UCSD-AML1 (cell line): ENCODE measurements around the gene AKNA.

Experiments
- DNase-seq: peaks from one replicate; lab custom pipeline; 2025; ENCODE audit not compliant: unreplicated experiment; lab: John Stamatoyannopoulos, UW

The AKNA gene

DNA sequence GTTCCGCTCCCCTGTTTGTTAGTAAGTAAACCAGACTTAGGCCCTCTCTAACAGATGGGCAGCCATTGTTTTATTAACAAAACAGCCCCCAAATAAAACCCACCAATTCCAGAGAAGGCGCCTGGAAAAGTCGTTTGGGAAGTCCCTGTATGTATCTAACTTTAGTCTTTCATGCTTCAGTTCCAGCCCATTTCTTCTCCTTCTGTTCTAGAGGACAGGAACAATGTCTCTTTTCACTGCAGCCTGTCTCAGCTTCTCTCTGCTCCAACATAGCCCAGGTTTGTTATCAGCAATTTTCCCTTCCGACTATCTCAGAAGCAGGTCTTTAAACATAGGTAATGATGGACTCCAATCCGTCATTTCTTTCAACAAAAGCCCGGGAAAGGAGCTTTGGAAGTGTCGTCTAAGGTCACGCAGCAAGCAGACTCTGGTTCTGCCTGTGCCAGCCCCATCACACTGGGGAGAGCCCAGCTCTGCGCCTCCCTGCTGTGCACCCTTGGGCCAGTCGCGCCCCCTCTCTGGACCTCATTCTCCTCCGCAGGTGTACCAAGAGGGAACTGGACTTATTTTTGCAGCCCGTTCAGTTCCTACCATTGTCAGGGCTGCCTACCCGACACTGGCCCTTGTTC lies 9.6 kb upstream of the AKNA start:
- no peak for DNase-seq

GRCh38 chr9:114396558-114397218 lies 8.9 kb upstream of the AKNA start:
- no peak for DNase-seq

DNA sequence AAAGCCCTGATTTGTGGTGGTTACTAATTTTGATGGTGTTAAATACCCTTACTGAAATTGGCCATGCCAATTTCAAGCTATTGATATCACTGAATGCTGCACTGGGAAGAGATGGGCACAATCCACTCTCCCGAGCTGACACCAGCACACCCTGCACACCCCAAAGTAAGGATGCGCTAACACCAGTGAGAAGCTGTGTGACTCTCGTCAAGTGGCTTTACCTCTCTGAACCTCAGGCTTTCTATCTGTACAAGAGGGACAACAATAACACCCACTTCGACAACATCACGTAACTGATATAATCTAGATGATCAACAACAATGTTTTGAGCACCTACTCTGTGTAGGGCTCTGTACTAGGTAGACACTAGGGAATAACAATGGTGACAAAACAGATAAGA lies 8.0 kb upstream of the AKNA start:
- DNase-seq, result no peak

DNA sequence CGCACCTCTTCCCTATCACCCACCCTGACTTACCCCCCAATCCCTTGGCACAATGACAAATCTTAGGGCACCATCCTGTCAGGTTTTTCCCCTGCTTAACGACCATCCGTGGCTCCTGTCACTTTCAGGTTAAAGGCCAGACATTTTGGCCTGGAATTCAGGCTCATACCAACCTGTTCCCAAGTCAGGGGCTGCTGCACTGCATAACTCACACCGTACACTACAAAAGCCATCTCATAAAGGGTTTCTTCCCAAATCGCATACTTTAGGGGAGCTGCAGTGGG lies 7.5 kb upstream of the AKNA start:
- DNase-seq, result no peak

DNA sequence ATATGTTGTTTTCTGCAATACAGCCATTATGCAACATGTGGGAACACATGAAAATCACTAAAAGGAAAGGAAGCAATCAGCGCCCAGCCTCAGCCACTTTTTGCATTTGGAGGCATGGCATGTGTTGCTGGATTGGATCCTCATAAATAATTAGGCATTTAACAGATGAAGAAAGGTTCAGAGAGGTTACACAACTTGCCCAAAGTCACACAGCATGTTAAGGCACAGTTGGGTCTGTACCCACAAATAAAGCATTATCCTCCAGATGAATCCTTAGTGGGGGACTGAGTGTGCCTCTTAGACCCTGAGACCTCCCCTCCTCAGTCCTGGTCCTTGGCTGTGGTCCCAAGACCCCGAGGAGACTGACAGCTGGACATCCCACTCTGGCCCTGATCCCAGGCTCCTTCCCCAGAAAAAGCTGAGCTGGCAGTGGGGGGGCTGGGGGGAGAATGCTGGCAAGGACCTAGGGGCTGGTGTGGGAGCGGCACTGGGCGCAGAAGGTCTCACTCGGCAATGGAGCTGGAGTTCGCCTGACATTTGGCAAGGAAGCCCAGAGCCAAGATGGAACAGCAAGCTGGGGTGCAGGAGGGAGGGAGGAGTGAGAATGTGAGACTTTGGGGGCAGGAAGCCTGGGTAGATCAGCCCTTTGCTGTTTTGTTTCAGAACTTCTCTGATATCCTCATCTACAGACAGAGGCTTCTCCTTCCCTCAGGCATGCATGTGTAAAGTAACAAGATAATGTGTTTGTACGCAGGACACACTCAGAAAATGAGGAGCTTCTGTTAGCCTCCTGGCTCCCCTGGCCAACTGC lies 6.9 kb upstream of the AKNA start:
- no peak for DNase-seq

DNA sequence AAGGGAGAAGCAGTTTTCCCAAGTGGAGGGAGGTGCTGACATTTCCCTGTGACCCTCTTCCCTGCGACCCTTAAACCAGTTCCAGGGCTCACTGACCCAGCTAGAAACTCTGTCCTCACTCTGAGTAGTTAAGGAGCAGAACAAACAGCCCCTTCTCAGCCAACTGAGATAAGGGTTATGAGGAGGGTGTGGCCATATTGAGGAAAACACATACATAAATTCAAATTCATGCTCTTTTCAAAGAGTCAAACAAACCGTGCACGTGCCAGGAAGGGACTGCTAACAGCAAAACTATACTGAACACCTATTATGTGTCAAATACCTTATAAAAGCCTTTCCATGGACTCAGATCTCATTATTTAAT lies 4.9 kb upstream of the AKNA start:
- no peak for DNase-seq

DNA sequence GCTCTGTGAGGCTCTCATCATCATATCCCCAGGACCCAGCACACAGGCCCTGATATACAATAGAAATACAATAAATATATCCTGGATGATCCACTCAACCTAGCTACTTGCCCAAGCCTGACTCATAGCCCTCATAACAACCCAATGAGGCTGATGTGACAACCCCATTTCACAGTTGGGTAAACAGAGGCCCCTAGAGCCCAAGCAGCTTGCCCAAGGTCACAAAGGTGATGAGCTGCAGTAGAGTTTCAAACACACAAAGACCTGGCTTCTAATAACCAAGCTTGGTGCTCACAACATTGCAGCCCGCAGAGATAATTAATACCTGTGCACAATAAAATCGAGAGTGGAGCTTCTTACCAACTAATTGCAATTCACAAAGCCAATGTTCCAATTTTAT lies 3.2 kb upstream of the AKNA start:
- DNase-seq, result no peak

DNA sequence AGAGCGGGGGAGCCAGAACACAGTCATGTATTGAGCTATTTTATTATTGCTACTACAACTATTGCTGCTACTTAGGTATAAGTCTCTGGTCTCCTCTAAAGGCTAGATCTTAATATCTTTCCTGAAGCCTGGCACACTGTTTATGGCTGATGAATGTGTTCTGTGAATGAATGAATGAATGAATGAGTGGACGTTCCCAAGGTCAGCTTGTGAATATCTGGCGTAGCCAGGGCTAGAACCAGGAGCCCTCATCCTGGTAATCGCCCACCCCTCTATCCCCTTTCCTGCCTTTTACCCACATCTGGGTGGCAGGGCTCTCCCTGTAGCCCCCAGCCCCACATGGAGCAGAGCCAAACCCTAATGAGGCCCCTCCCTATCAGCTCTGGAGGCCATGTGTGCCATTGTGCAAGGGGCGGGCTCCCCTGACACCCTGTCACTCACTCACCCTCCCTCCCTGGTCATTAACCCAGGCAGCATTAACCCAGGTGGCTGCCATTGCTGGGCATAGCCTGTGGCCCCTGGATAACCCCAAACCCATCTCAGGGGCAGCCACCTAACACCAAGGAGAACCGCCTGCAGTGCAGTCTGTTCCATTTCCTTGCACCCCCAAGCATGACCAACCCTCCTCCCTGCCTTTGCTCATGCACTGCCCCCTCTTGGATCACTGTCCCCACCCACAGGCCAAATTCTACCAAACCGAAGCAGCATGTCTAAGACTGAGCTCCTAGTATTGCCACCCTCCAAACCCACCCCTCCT lies 2.0 kb upstream of the AKNA start:
- no peak for DNase-seq

GRCh38 chr9:114388764-114389375 lies 1.1 kb upstream of the AKNA start:
- DNase-seq, result no peak

DNA sequence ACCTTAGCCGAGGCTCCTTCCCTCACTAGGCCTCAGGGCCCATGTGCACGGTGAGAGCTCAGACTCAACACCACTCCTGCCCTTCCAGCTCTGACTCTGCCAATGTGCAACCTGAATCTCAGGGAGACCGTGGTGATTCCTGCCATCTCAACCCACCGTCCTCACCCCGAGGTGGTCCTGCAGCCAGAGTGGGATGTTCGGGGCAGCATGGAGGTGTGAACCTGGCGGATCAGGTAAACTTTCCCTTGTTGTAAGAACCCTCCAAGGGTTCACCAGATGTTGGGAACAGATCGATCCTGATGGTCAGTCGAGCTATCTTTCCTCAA lies 538 bp upstream of the AKNA start:
- no peak for DNase-seq

DNA sequence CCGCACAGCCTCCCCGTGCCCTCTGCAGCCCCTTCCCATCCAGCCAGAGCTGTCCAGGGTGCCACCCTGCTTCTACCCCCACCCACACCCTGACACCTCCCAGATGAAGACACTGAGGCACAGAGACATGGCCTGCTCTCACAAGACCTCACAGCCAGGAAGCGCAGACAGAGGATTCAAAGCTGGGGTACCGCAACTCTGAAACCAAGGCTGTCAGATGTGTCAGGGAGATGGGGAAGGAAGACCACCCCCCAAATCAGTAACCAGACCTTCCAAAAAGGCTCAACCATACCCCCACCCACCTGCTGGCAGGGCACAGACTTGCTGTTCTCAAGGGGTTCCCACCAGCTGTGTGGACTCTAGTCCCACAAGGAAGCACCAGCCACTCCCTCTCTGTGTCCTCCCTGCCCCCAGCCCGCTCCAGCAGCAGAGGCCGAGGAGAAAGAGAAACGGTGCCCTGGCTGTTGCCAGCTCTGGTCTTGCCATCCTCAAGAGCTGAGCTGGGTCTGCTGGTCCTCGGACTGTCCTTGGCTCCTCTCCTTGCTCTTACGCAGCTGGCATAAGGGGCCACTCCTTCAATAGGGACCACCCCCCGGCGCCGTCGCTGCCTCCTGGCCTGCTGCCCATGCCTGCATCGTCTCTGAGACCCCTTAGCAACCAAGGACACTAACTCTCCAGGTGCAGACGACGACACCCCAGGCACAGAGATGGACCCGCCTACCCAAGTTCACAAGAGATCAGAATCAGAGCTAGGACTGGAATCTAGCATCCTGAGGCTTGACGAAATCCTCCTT lies 699 bp downstream of the AKNA start:
- DNase-seq, result peak; percentile 42

DNA sequence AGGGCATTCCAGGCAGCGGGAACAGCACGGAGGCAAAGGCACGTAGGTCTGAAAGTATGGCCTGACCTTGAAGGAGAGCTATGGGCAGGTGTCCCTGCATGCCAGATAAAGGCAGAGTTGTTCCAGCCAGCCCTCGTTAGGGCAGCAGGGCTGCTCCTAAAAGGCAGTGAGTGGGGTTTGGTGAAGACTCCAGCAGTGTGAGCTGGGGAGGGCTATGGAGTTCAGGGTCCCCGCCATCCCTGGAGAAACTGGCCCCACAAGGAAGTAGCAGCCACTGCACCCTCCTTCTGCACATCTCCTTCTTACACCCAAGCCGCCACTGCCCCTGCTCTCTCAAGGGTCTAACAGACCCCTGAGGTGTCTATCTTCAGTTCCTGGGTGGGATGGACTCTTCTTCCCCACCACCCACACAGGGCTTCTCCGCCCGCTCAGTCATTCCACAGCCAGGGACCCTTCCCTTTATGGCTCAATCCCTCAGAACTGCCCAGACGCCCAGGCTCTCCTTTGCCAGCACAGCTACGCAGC lies 1.4 kb downstream of the AKNA start:
- DNase-seq, result no peak

DNA sequence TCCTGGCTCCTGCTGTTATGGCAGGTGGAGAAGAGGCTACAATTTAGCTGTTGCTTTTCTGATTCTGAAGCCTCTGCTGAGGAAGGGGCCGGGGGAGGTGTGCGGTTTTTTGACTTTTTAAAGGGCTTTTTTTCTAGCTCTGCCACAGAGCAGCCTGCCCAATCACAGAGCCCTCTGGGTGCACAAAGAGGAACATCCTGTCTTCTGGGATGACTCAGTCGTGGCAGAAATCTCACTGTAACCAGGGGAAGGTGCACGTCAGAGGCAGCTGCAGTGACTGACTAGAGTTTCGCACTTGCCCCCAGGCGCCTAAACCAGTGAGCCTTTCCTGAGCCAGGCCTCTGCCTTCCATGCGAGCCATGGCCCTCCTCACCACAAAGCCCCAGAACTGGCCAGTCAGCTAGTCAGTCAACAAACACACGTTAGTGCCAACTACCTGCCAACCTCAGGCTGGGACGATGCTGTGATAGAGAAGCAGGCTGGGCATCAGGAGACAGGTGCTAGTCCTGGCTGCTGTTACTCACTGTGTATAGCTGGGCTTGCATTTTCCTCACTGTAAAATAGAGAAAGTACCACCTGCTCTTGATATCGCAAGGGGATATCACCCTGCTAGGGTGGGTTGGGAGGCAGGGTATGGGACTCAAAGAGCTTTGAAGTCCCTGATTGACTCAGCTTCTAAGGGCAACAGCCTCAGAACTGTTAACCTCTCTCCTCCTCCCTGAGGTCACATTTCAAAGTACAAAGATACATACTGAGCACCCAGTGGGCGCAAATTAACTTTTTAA lies 2.2 kb downstream of the AKNA start:
- peak; percentile 68 for DNase-seq

GRCh38 chr9:114384836-114385396 lies 2.9 kb downstream of the AKNA start:
- DNase-seq, result no peak

DNA sequence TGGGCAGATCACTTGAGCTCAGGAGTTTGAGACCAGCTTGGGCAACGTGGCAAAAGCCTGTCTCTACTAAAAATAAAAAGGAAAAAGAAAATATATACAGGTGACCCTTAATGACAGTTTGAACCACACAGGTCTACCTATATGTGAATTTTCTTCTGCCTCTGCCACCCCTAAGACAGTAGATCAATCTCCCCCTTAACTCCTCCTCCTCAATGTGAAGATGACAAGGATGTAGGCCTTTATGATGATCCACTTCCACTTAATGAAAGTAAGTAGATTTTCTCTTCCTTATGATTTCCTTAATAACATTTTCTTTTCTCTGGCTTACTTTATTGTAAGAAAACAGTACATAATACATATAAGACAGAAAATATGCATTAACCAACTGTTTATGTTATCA lies 3.4 kb downstream of the AKNA start:
- DNase-seq, result no peak

DNA sequence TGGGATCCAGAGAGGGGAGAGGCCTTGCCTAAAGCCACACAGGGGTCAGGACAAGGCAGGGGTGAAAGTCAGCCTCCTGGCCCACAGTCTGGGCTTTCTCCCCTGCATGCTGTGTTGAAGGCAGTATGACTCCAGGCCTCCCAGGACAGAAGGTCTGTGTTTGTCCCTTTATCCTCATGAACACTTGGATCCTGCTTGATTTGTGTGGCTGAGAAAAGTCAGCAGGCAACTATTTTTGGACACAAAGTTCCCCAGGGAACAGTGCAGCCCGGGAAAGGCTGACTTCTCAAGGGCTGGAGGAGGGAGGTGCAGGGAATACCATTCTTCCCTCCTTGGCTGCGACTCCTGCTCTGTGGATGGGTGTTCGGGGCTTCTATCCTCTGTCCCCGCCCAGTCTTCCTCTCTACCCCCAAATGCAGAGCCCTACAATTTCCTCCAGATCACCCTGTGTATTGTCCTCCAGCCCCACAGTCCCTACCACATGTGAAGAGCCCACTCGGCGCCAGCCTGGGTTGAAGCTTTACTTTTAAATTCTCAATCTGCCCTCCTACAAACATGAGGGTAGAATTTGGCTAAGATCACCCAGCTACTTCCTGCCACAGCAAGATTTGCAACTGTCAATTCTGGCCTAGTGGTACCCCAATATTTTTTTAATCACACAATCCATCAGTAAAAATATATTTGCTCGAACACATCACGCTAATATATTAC lies 4.1 kb downstream of the AKNA start:
- DNase-seq, result no peak

DNA sequence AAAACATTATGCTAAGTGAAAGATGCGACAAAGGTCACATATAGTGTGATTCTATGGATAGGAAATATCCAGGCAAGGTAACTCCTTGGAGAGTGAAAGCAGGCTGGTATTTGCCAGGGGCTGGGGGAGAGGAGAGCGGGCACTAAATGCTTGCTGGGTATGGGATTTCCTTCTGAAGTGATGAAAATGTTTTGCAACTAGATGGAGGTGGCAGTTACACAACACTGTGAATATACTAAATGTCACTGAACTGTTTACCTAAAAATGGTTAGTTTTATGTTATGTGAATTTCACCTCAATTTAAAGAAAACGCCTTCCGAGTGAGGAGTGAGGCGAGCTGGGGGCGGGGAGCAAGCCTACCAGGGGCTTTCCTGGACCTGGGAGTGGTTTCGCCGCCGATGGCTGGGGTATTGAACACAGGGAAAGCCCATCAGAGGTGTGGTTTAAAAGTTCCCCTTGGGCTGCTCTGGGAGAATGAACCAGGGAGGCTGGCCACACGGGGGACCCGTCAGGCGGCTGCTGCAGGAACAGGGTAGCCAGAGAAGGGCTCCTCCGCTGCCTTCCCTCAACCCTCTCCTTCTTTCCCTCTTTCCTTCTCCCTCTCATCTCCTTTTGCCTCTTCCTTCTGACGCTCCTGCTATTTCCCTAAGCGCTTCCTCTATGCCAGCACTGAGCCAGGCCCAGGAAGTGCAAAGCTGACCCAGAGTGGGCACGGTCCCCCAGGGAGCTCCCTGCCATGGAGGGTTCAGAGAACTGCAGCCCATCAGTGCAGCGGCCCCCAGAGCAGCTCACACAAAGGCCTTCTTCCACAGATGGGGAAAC lies 4.9 kb downstream of the AKNA start:
- DNase-seq, result peak; percentile 53

DNA sequence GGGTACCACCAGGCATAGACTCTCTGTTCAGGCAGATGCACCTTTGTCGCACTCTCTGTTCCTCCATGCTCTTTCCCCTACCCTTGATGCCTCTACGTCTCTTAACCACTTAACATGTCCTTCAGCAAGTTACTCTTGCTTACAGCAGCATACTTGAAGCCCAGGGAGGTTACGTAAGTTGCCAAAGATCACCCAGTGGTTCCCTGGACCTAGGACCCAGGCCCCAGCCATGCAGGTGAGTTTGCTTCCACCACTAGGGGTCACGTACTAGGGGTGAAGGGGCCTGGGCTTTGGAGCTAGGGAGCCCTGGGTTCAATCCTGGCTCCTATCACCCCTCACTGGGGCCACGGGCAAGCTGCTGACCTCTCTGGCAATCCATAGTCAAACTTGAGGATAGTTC lies 8.9 kb downstream of the AKNA start:
- no peak for DNase-seq
